K562 (cell line): Measurements from ENCODE around the gene CRADD. TPM values are rescaled to one million over a fixed set of nuclear protein-coding genes. Genes with fewer than 3 reads are reported as not detected.

Source experiments
- ARNT ChIP-seq, 2 experiments: fragments of 450-650 bp; IDR thresholded peaks; 2 replicates each; pipeline ENCODE4 v1.6.1; 2016; ENCODE audit warnings: mild to moderate bottlenecking in 1 of 2
- GATAD2A ChIP-seq: fragments of 450-650 bp; IDR thresholded peaks from 2 replicates; pipeline ENCODE4 v1.6.1; 2017
- GTF2E2 ChIP-seq: fragments of 200-800 bp; sonication (Bioruptor generic); IDR thresholded peaks from 2 replicates; pipeline ENCODE4 v1.6.1; 2016; ENCODE audit warnings: missing genetic modification characterization, missing compliant biosample characterization
- HNRNPK ChIP-seq: fragments of 200-400 bp; formaldehyde crosslinking; IDR thresholded peaks from one replicate; pipeline ENCODE4 v1.6.1; 2018; ENCODE audit warnings: mild to moderate bottlenecking, low read depth, low read length; ENCODE audit not compliant: poor library complexity, severe bottlenecking
- ILF3 ChIP-seq: fragments of 450-650 bp; IDR thresholded peaks from 2 replicates; pipeline ENCODE4 v1.6.1; 2018; ENCODE audit warnings: antibody characterized with exemption, mild to moderate bottlenecking, moderate library complexity, borderline replicate concordance
- KDM1A ChIP-seq, 2 experiments: fragments of 450-650 bp; IDR thresholded peaks; 2 replicates each; pipeline ENCODE4 v1.6.1; 2016; ENCODE audit warnings: mild to moderate bottlenecking in 2 of 2
- KLF6 ChIP-seq: fragments of 250-450 bp; sonication (Bioruptor Pico); IDR thresholded peaks from 2 replicates; pipeline ENCODE4 v1.4.0; 2020; ENCODE audit warnings: mild to moderate bottlenecking, moderate library complexity, borderline replicate concordance
- L3MBTL2 ChIP-seq: fragments of 450-650 bp; IDR thresholded peaks from 2 replicates; pipeline ENCODE4 v1.6.1; 2016; ENCODE audit warnings: mild to moderate bottlenecking, moderate library complexity
- MAFF ChIP-seq: IDR thresholded peaks from 2 replicates; pipeline ENCODE4 v1.6.1; 2012; ENCODE audit warnings: low read length, improper control_type of control experiment
- MLLT1 ChIP-seq, 2 experiments: fragments of 450-650 bp; IDR thresholded peaks; 2 replicates each; pipeline ENCODE4 v1.6.1; 2016
- MTA3 ChIP-seq: fragments of 450-650 bp; formaldehyde crosslinking; IDR thresholded peaks from 2 replicates; pipeline ENCODE4 v1.6.1; 2017; ENCODE audit warnings: mild to moderate bottlenecking, borderline replicate concordance
- PCBP2 ChIP-seq: fragments of 200-400 bp; formaldehyde crosslinking; IDR thresholded peaks from 2 replicates; pipeline ENCODE4 v1.6.1; 2018; ENCODE audit warnings: low read length, low read depth, mild to moderate bottlenecking, moderate library complexity; ENCODE audit not compliant: poor library complexity, severe bottlenecking
- SIN3B ChIP-seq: fragments of 450-650 bp; IDR thresholded peaks from 2 replicates; pipeline ENCODE4 v1.6.1; 2017; ENCODE audit warnings: low read depth, mild to moderate bottlenecking, moderate library complexity
- SMARCE1 ChIP-seq: fragments of 450-650 bp; IDR thresholded peaks from 2 replicates; pipeline ENCODE4 v1.7.1; 2016; ENCODE audit warnings: mild to moderate bottlenecking
- ZNF146 ChIP-seq: IDR thresholded peaks from one replicate; pipeline ENCODE4 v1.6.1; 2018; ENCODE audit warnings: missing compliant biosample characterization; ENCODE audit not compliant: unreplicated experiment
- polyA plus RNA-seq, 8 experiments: library from polyadenylated mRNA; depleted of rRNA in 4 of 8; stranded (reverse) in 5 of 8; unstranded in 3 of 8; fragments of >200 nt; fragmentation: Nextera tagmentation in 2 of 8; fragmentation: Illumina TruSeq in 1 of 8; extraction: Ambion mirVana in 2 of 8; extraction: Trizol in 1 of 8; gene quantifications; 2 replicates each; pipeline versions ENCODE4 v1.2.1 to v1.2.3, GENCODE V29; 2011 to 2014; ENCODE audit warnings: inconsistent platforms in 1 of 8, missing spikeins in 1 of 8
- total RNA-seq, 7 experiments: library from RNA; depleted of rRNA in 6 of 7; stranded (reverse); fragments of >200 nt in 6 of 7; fragmentation: Illumina TruSeq in 2 of 7; extraction: Trizol in 2 of 7; gene quantifications; 2 replicates each; pipeline versions ENCODE4 v1.2.1 to v1.2.3, GENCODE V29; 2011 to 2021; ENCODE audit warnings: low replicate concordance in 1 of 7
- TF ChIP-seq, protein P1 (sequence below): fragments of 450-650 bp; IDR thresholded peaks from 2 replicates; pipeline ENCODE4 v1.6.1; 2016
- TF ChIP-seq, protein P2 (sequence below), 2 experiments: fragments of 450-650 bp in 1 of 2; IDR thresholded peaks; 2 replicates each; pipeline ENCODE4 v1.6.1; 2011 to 2017; ENCODE audit warnings: low read depth in 2 of 2, antibody characterized with exemption in 1 of 2, borderline replicate concordance in 1 of 2, low read length in 1 of 2, mild to moderate bottlenecking in 1 of 2, mixed read lengths in 1 of 2; ENCODE audit not compliant: control insufficient read depth in 1 of 2
- TF ChIP-seq, protein P3 (sequence below): fragments of 450-650 bp; conservative IDR thresholded peaks from 2 replicates; pipeline ENCODE4 v1.6.1; 2016; ENCODE audit warnings: missing genetic modification characterization, low read depth, mild to moderate bottlenecking, control low read depth, missing compliant biosample characterization

The CRADD gene
- total and polyA plus RNA-seq, 9 of the 15 experiments (the other 6 are each of a cell fraction or from before 2014, with no cell fraction given), result 20.5 to 41.1 (median 25.9) TPM

DNA sequence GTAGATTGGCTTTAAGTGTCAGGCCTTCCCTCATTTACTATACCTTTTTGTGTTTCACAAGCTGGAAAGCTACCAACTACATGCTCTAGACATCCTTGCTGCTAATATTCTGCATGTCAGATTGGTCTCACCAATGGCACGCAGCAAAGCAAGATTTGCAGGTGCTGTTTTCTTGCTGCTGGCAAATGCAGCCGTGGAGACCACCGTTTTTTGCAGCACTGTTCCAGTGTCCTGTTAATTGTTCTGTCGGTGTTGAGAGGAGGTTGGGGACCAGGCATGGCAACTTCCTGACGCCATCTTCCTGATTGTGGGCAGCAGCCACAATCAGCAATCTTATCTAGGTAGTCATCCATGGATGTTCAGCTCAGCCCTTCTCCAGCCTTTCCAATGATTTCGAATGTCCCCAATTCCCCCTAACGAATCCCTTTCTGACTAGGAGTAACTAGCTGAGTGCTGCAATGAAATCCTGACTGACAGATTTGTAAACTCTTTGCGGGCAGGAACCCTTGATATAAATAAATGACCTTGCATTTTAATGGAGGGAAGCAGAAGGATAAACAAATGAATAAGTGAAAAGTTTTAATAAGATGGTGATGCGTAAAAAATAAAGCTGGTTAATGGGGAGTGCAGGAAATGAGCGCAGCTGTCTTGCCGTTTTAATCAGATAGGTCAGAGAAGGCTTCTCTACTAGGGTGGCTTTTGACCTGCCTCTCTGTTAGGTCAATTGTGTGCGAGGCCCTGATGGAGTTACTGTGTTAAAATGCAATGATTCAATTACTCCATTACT, 574 bp upstream of the CRADD start (continued):
- TF ChIP-seq, protein P1, sequence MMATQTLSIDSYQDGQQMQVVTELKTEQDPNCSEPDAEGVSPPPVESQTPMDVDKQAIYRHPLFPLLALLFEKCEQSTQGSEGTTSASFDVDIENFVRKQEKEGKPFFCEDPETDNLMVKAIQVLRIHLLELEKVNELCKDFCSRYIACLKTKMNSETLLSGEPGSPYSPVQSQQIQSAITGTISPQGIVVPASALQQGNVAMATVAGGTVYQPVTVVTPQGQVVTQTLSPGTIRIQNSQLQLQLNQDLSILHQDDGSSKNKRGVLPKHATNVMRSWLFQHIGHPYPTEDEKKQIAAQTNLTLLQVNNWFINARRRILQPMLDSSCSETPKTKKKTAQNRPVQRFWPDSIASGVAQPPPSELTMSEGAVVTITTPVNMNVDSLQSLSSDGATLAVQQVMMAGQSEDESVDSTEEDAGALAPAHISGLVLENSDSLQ, result peak; percentile 37
- no peak for TF ChIP-seq PCBP2
- TF ChIP-seq MTA3, result no peak
- TF ChIP-seq KDM1A (IDR thresholded peaks at IDR 0.05), result peak in 1 of 2 experiments; percentile 20; a peak in 1 of 4 replicates
- 0 out of 2 replicates have a peak, but pooled peaks have one; percentile 13 for TF ChIP-seq SMARCE1
- TF ChIP-seq, protein P2, sequence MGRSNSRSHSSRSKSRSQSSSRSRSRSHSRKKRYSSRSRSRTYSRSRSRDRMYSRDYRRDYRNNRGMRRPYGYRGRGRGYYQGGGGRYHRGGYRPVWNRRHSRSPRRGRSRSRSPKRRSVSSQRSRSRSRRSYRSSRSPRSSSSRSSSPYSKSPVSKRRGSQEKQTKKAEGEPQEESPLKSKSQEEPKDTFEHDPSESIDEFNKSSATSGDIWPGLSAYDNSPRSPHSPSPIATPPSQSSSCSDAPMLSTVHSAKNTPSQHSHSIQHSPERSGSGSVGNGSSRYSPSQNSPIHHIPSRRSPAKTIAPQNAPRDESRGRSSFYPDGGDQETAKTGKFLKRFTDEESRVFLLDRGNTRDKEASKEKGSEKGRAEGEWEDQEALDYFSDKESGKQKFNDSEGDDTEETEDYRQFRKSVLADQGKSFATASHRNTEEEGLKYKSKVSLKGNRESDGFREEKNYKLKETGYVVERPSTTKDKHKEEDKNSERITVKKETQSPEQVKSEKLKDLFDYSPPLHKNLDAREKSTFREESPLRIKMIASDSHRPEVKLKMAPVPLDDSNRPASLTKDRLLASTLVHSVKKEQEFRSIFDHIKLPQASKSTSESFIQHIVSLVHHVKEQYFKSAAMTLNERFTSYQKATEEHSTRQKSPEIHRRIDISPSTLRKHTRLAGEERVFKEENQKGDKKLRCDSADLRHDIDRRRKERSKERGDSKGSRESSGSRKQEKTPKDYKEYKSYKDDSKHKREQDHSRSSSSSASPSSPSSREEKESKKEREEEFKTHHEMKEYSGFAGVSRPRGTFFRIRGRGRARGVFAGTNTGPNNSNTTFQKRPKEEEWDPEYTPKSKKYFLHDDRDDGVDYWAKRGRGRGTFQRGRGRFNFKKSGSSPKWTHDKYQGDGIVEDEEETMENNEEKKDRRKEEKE (IDR thresholded peaks at IDR 0.05; ENCODE audit: borderline replicate concordance in 1 of 2, control insufficient read depth in 1 of 2, low read depth in 2 of 2, low read length in 1 of 2), result no peak
- 0 out of 2 replicates have a peak, but pooled peaks have one; percentile 43 for TF ChIP-seq ILF3
- TF ChIP-seq MLLT1 (IDR thresholded peaks at IDR 0.05), result 0 out of 4 replicates have a peak, but pooled peaks of 1 of the 2 experiments have one; percentile 41
- no peak for TF ChIP-seq HNRNPK
- no peak for TF ChIP-seq KLF6 (CRISPR knock-in tag)
- TF ChIP-seq ZNF146 (CRISPR knock-in tag), result no peak
- 0 out of 2 replicates have a peak, but pooled peaks have one; percentile 22 for TF ChIP-seq MAFF
- TF ChIP-seq, protein P3, sequence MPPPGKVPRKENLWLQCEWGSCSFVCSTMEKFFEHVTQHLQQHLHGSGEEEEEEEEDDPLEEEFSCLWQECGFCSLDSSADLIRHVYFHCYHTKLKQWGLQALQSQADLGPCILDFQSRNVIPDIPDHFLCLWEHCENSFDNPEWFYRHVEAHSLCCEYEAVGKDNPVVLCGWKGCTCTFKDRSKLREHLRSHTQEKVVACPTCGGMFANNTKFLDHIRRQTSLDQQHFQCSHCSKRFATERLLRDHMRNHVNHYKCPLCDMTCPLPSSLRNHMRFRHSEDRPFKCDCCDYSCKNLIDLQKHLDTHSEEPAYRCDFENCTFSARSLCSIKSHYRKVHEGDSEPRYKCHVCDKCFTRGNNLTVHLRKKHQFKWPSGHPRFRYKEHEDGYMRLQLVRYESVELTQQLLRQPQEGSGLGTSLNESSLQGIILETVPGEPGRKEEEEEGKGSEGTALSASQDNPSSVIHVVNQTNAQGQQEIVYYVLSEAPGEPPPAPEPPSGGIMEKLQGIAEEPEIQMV (tag), result 0 out of 2 replicates have a peak, but pooled peaks have one; percentile 4
- peak; percentile 38; the same call in 1 of the 2 replicates for TF ChIP-seq L3MBTL2
- 0 out of 2 replicates have a peak, but pooled peaks have one; percentile 40 for TF ChIP-seq GATAD2A
- TF ChIP-seq GTF2E2, result 0 out of 2 replicates have a peak, but pooled peaks have one; percentile 48
- no peak for TF ChIP-seq SIN3B
- TF ChIP-seq ARNT (IDR thresholded peaks at IDR 0.05), result 0 out of 4 replicates have a peak, but pooled peaks of 1 of the 2 experiments have one; percentile 42
